Measurements from ENCODE around the gene LEKR1.

- TF ChIP-seq ILK (tag; IDR thresholded peaks at IDR 0.05; ENCODE audit: borderline replicate concordance, low read depth), result no peak
- no peak for TF ChIP-seq THRAP3 (IDR thresholded peaks at IDR 0.05; ENCODE audit: borderline replicate concordance)
- no peak for TF ChIP-seq E2F4 (CRISPR knock-in tag; IDR thresholded peaks at IDR 0.05; ENCODE audit: low read depth)
- no peak for TF ChIP-seq RNF2 (IDR thresholded peaks at IDR 0.05)
- no peak for TF ChIP-seq NFXL1 (CRISPR knock-in tag; IDR thresholded peaks at IDR 0.05)
- TF ChIP-seq FOS (IDR thresholded peaks at IDR 0.05; ENCODE audit: extremely low read depth, insufficient read length), result no peak
- no peak for TF ChIP-seq EZH2 (IDR thresholded peaks at IDR 0.05; ENCODE audit: borderline replicate concordance, low read depth, low read length)
Measured at GRCh38 chr3:156782921-156783320, 43.2 kb upstream of the LEKR1 start.

Data from K562 (cell line).